Retinal pigment epithelial cell (primary cell): ENCODE data around the gene RCN1.

Experiments used
- DNase-seq: peaks from one replicate; pipeline ENCODE4 v3.0.0-alpha.2; 2010; ENCODE audit warnings: low read depth
- H3K4me3 ChIP-seq: 2 replicates; pipeline ENCODE4 v1.5.1; 2011; ENCODE audit warnings: mild to moderate bottlenecking, low read length, control low read depth, moderate library complexity
- TF ChIP-seq, protein P1 (sequence below): conservative IDR thresholded peaks from 2 replicates; pipeline ENCODE4 v1.5.1; 2011; ENCODE audit warnings: low read depth, low read length, control low read depth, inconsistent platforms

The RCN1 gene

DNA sequence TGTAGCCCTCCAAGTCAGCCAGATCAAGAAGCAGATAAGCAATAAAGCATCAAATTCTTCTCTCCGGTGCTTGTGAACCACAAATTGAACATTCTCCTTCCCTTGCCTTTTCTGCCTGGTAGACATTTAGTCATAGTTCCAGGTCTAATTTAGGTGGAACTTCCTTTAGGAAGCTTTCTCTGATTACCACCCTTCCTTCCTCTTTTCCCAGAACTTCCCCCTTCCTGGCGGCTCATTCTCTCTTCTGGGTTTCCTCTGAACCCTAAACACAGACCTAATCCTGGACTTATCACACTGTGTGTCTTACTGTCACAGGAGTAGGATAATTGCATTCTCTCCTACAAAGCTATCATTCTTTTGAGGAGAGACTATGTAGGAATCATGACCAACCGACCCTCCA, 61.9 kb downstream of the RCN1 start:
- TF ChIP-seq, protein P1, sequence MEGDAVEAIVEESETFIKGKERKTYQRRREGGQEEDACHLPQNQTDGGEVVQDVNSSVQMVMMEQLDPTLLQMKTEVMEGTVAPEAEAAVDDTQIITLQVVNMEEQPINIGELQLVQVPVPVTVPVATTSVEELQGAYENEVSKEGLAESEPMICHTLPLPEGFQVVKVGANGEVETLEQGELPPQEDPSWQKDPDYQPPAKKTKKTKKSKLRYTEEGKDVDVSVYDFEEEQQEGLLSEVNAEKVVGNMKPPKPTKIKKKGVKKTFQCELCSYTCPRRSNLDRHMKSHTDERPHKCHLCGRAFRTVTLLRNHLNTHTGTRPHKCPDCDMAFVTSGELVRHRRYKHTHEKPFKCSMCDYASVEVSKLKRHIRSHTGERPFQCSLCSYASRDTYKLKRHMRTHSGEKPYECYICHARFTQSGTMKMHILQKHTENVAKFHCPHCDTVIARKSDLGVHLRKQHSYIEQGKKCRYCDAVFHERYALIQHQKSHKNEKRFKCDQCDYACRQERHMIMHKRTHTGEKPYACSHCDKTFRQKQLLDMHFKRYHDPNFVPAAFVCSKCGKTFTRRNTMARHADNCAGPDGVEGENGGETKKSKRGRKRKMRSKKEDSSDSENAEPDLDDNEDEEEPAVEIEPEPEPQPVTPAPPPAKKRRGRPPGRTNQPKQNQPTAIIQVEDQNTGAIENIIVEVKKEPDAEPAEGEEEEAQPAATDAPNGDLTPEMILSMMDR, result no peak
- DNase-seq, result no peak
- no peak overlapping the region for H3K4me3 ChIP-seq

DNA sequence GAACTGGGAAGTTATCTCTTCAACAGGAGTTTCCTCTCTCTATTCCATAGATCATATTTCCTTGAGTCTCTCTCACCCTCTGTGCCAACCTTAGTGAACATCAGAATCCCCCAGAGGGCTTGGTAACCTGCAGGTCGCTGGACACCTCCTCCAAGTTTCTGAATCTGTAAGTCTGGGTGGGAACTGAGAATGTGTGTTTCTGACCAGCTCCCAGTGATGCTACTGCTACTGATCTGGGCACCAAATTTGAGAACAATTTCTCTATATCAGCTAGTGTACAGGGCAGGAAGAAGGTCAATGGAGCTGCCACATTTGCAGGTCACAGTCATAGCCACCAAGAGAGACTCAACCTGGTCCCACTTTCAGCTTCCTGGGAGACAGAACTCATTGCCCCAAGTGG, 62.9 kb downstream of the RCN1 start:
- no peak for DNase-seq
- no peak overlapping the region for H3K4me3 ChIP-seq
- TF ChIP-seq, protein P1, result no peak

DNA sequence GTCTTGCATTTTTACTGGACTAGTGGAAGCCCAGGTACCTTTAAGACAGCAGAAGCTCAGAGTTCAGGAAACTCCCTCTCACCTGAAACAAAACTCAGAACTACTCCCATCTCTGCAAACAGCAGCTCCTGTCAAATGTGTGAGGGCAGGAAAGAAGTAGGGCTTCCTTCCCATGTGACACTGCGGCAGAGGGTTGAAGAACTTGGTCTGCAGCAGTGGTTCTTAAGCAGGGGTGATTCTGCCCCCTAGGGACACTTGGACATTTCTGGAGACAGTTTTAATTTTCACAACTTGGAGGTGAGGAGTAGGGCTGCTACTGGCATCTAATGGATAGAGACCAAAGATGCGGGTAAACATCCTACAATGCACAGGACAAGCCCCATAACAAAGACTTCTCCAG, 63.4 kb downstream of the RCN1 start:
- H3K4me3 ChIP-seq, result no peak overlapping the region
- TF ChIP-seq, protein P1, result peak; percentile 34
- no peak for DNase-seq
